ENCODE results near the gene CDH13. TPM values are rescaled to one million over a fixed set of nuclear protein-coding genes. Genes with fewer than 3 reads are reported as not detected.
A peak's percentile ranks its signal among the peaks of the same experiment; 100 is the strongest.

CDH13 gene
- total and polyA plus RNA-seq, 2 experiments from 2014 or later, result 1.6 to 4.4 TPM

DNA sequence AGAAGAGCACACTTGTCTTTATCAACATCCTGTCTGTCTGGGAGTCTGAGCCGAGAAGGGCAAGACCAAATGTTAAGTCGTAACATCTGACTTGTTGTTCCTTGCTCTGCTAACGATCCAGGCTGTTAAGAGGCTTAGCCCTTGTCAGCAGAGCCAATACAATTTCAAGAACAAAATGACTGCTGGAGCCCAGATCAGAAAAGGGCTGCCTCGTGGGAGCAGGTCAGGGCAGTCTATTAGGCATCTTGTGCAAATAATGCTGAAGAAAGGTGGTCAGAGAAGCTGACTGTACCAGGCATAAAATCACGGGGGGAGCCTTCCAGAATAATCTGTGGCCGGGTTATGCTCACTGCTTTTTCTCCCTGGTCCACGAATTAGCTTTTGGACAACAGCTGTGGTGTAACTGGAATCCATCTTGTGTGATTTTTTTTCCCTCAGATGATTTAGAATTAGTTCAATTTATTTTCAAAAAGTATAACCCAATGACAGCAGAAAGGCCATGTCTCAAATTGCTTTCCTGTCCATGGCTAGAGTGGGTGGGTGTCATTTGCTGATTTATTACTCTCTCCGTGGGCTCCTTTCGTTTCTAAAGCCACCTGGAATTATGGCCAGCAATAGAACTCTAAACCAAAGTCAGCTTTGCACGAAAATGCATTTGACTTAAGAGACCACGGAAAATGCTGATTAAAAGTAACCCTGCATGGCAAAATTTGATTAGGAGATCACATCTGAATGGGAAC is 959.9 kb downstream of the CDH13 start (continued):
- TF ChIP-seq, protein P1, sequence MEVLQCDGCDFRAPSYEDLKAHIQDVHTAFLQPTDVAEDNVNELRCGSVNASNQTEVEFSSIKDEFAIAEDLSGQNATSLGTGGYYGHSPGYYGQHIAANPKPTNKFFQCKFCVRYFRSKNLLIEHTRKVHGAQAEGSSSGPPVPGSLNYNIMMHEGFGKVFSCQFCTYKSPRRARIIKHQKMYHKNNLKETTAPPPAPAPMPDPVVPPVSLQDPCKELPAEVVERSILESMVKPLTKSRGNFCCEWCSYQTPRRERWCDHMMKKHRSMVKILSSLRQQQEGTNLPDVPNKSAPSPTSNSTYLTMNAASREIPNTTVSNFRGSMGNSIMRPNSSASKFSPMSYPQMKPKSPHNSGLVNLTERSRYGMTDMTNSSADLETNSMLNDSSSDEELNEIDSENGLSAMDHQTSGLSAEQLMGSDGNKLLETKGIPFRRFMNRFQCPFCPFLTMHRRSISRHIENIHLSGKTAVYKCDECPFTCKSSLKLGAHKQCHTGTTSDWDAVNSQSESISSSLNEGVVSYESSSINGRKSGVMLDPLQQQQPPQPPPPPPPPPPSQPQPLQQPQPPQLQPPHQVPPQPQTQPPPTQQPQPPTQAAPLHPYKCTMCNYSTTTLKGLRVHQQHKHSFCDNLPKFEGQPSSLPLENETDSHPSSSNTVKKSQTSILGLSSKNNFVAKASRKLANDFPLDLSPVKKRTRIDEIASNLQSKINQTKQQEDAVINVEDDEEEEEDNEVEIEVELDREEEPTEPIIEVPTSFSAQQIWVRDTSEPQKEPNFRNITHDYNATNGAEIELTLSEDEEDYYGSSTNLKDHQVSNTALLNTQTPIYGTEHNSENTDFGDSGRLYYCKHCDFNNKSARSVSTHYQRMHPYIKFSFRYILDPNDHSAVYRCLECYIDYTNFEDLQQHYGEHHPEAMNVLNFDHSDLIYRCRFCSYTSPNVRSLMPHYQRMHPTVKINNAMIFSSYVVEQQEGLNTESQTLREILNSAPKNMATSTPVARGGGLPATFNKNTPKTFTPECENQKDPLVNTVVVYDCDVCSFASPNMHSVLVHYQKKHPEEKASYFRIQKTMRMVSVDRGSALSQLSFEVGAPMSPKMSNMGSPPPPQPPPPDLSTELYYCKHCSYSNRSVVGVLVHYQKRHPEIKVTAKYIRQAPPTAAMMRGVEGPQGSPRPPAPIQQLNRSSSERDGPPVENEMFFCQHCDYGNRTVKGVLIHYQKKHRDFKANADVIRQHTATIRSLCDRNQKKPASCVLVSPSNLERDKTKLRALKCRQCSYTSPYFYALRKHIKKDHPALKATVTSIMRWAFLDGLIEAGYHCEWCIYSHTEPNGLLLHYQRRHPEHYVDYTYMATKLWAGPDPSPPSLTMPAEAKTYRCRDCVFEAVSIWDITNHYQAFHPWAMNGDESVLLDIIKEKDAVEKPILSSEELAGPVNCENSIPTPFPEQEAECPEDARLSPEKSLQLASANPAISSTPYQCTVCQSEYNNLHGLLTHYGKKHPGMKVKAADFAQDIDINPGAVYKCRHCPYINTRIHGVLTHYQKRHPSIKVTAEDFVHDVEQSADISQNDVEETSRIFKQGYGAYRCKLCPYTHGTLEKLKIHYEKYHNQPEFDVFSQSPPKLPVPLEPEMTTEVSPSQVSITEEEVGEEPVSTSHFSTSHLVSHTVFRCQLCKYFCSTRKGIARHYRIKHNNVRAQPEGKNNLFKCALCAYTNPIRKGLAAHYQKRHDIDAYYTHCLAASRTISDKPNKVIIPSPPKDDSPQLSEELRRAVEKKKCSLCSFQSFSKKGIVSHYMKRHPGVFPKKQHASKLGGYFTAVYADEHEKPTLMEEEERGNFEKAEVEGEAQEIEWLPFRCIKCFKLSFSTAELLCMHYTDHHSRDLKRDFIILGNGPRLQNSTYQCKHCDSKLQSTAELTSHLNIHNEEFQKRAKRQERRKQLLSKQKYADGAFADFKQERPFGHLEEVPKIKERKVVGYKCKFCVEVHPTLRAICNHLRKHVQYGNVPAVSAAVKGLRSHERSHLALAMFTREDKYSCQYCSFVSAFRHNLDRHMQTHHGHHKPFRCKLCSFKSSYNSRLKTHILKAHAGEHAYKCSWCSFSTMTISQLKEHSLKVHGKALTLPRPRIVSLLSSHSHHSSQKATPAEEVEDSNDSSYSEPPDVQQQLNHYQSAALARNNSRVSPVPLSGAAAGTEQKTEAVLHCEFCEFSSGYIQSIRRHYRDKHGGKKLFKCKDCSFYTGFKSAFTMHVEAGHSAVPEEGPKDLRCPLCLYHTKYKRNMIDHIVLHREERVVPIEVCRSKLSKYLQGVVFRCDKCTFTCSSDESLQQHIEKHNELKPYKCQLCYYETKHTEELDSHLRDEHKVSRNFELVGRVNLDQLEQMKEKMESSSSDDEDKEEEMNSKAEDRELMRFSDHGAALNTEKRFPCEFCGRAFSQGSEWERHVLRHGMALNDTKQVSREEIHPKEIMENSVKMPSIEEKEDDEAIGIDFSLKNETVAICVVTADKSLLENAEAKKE (CRISPR knock-in tag; IDR thresholded peaks at IDR 0.05), result no peak

DNA sequence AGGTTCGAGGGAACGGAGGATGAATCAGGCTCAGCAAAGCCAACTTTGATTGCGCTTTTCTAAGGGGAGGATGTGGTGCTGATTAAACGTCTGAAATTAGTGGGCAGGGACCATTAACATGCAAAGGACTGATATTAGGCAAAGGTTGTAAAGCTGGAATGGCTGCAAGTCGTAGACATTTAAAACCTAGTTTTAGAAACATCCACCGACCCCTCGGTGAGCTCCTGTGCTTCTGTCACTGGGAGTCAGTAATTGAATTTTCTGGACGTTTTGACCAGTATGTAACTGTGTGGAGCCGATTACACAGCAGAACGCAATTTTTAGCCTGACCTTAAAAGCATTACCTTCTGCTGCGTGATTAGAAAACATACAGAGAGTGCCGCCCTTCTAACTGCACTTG is 960.4 kb downstream of the CDH13 start:
- ATAC-seq, result no peak
- H3K4me3 ChIP-seq, result no peak overlapping the region

More for the DNA sequence above, 960.4 kb downstream of the CDH13 start:
- DNase-seq (ENCODE audit: low spot score), result no peak
- no peaks in the 10 kb centered on the region for H3K9me3 Mint-ChIP-seq
- Histone ChIP-seq H3K27me3 (ENCODE audit: insufficient read depth) (peaks cover 6% of the 10 kb centered on the region; the same call in 1 of the 2 replicates), H3K4me2 (no peak overlapping the region), H4K20me1 (replicated peaks; ENCODE audit: insufficient read depth) (no peaks in the 10 kb centered on the region), H3K79me2 (replicated peaks; ENCODE audit: insufficient read depth) (no peaks in the 10 kb centered on the region), H3K9me2 (ENCODE audit: insufficient read depth) (peaks cover 16% of the 10 kb centered on the region; the same call in 1 of the 2 replicates), H2AFZ (peak overlapping the region; percentile 76; the same call in 1 of the 2 replicates), H3K36me3 (ENCODE audit: insufficient read depth) (no peaks in the 10 kb centered on the region), H3F3A (replicated peaks; ENCODE audit: low read depth) (no peaks in the 10 kb centered on the region), H3K27ac (ENCODE audit: low read depth) (no peak overlapping the region), H3K4me1 (ENCODE audit: insufficient read depth) (peaks cover 21% of the 10 kb centered on the region)
- H3K36me3 Mint-ChIP-seq (ENCODE audit: low read depth), result no peaks in the 10 kb centered on the region; the same call in 2 of the 3 replicates
- peaks cover 21% of the 10 kb centered on the region for H3K4me1 Mint-ChIP-seq
- TF ChIP-seq STAT1 (IDR thresholded peaks at IDR 0.05; ENCODE audit: unreplicated experiment) (no peak), ZNF331 (CRISPR knock-in tag; IDR thresholded peaks at IDR 0.05; ENCODE audit: low read depth) (no peak), EZH2phosphoT487 (IDR thresholded peaks at IDR 0.05; ENCODE audit: unreplicated experiment) (no peak), POLR2AphosphoS5 (IDR thresholded peaks at IDR 0.05; ENCODE audit: low read depth) (no peak), EZH2 (IDR thresholded peaks at IDR 0.05; ENCODE audit: low read depth, unreplicated experiment) (no peak)
- TF ChIP-seq, protein P2, sequence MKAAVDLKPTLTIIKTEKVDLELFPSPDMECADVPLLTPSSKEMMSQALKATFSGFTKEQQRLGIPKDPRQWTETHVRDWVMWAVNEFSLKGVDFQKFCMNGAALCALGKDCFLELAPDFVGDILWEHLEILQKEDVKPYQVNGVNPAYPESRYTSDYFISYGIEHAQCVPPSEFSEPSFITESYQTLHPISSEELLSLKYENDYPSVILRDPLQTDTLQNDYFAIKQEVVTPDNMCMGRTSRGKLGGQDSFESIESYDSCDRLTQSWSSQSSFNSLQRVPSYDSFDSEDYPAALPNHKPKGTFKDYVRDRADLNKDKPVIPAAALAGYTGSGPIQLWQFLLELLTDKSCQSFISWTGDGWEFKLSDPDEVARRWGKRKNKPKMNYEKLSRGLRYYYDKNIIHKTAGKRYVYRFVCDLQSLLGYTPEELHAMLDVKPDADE (IDR thresholded peaks at IDR 0.05), result no peak
- TF ChIP-seq, protein P3, sequence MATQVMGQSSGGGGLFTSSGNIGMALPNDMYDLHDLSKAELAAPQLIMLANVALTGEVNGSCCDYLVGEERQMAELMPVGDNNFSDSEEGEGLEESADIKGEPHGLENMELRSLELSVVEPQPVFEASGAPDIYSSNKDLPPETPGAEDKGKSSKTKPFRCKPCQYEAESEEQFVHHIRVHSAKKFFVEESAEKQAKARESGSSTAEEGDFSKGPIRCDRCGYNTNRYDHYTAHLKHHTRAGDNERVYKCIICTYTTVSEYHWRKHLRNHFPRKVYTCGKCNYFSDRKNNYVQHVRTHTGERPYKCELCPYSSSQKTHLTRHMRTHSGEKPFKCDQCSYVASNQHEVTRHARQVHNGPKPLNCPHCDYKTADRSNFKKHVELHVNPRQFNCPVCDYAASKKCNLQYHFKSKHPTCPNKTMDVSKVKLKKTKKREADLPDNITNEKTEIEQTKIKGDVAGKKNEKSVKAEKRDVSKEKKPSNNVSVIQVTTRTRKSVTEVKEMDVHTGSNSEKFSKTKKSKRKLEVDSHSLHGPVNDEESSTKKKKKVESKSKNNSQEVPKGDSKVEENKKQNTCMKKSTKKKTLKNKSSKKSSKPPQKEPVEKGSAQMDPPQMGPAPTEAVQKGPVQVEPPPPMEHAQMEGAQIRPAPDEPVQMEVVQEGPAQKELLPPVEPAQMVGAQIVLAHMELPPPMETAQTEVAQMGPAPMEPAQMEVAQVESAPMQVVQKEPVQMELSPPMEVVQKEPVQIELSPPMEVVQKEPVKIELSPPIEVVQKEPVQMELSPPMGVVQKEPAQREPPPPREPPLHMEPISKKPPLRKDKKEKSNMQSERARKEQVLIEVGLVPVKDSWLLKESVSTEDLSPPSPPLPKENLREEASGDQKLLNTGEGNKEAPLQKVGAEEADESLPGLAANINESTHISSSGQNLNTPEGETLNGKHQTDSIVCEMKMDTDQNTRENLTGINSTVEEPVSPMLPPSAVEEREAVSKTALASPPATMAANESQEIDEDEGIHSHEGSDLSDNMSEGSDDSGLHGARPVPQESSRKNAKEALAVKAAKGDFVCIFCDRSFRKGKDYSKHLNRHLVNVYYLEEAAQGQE (IDR thresholded peaks at IDR 0.05; ENCODE audit: unreplicated experiment), result no peak
- H3K27ac Mint-ChIP-seq, result no peak overlapping the region
- H3K27me3 Mint-ChIP-seq (ENCODE audit: insufficient read depth, low read depth, poor library complexity), result peaks cover 3% of the 10 kb centered on the region
- no peak overlapping the region for H3K4me3 Mint-ChIP-seq

All from GM23338 (cell line).